Measurements from ENCODE around the gene GNAO1.
"Not testable (repeated sequence)": the region's sequence is repeated elsewhere in the genome, so short reads cannot be mapped to it uniquely, and the experiment has no call there.

GNAO1 gene

GRCh38 chr16:56382901-56383355 is 191.6 kb downstream of the GNAO1 start:
- no peak for TF ChIP-seq CTCF (IDR thresholded peaks at IDR 0.05)
- H3K27ac ChIP-seq = no peak overlapping the region
- H3K4me3 ChIP-seq (ENCODE audit: low read depth in 1 of 2, low read length in 1 of 2) = no peak overlapping the region
- peaks cover 44% of the 10 kb centered on the region for H3K36me3 ChIP-seq
- H3K9me3 ChIP-seq = peaks cover 8% of the 10 kb centered on the region
- H3K4me1 ChIP-seq (ENCODE audit: control insufficient read depth in 1 of 2, insufficient read depth in 1 of 2, low read depth in 1 of 2, low read length in 1 of 2) = no peaks in the 10 kb centered on the region
- no peaks in the 10 kb centered on the region for H3K27me3 ChIP-seq

GRCh38 chr16:56384074-56384721 is 192.9 kb downstream of the GNAO1 start:
- H3K9me3 ChIP-seq = peaks cover 8% of the 10 kb centered on the region
- H3K27me3 ChIP-seq = no peaks in the 10 kb centered on the region
- no peaks in the 10 kb centered on the region for H3K4me1 ChIP-seq (ENCODE audit: control insufficient read depth in 1 of 2, insufficient read depth in 1 of 2, low read depth in 1 of 2, low read length in 1 of 2)
- H3K27ac ChIP-seq = no peak overlapping the region
- TF ChIP-seq CTCF (IDR thresholded peaks at IDR 0.05) = no peak
- peaks cover 56% of the 10 kb centered on the region for H3K36me3 ChIP-seq
- H3K4me3 ChIP-seq (ENCODE audit: low read depth in 1 of 2, low read length in 1 of 2) = no peak overlapping the region

- H3K4me3 ChIP-seq (ENCODE audit: low read depth in 1 of 2, low read length in 1 of 2) = no peak overlapping the region
- H3K9me3 ChIP-seq = no peaks in the 10 kb centered on the region
- H3K27me3 ChIP-seq = no peaks in the 10 kb centered on the region
- no peak for TF ChIP-seq CTCF (IDR thresholded peaks at IDR 0.05)
- peaks cover 84% of the 10 kb centered on the region for H3K36me3 ChIP-seq
- no peak overlapping the region for H3K27ac ChIP-seq
- no peaks in the 10 kb centered on the region for H3K4me1 ChIP-seq (ENCODE audit: control insufficient read depth in 1 of 2, insufficient read depth in 1 of 2, low read depth in 1 of 2, low read length in 1 of 2)
These were observed 196.1 kb downstream of the GNAO1 start for GRCh38 chr16:56387396-56387795.

GRCh38 chr16:56388209-56388608 is 196.9 kb downstream of the GNAO1 start:
- H3K4me3 ChIP-seq (ENCODE audit: low read depth in 1 of 2, low read length in 1 of 2) = no peak overlapping the region
- peaks cover 78% of the 10 kb centered on the region for H3K36me3 ChIP-seq
- H3K4me1 ChIP-seq (ENCODE audit: control insufficient read depth in 1 of 2, insufficient read depth in 1 of 2, low read depth in 1 of 2, low read length in 1 of 2) = no peaks in the 10 kb centered on the region
- no peaks in the 10 kb centered on the region for H3K9me3 ChIP-seq
- TF ChIP-seq CTCF (IDR thresholded peaks at IDR 0.05) = no peak
- H3K27me3 ChIP-seq = no peaks in the 10 kb centered on the region
- no peak overlapping the region for H3K27ac ChIP-seq

GRCh38 chr16:56389554-56389953 is 198.3 kb downstream of the GNAO1 start:
- H3K4me3 ChIP-seq (ENCODE audit: low read depth in 1 of 2, low read length in 1 of 2) = no peak overlapping the region
- TF ChIP-seq CTCF (IDR thresholded peaks at IDR 0.05) = no peak
- peaks cover 65% of the 10 kb centered on the region for H3K36me3 ChIP-seq
- H3K27ac ChIP-seq = no peak overlapping the region
- H3K9me3 ChIP-seq = no peaks in the 10 kb centered on the region
- no peaks in the 10 kb centered on the region for H3K27me3 ChIP-seq
- no peaks in the 10 kb centered on the region for H3K4me1 ChIP-seq (ENCODE audit: control insufficient read depth in 1 of 2, insufficient read depth in 1 of 2, low read depth in 1 of 2, low read length in 1 of 2)

- peaks cover 19% of the 10 kb centered on the region for H3K36me3 ChIP-seq
- not testable (repeated sequence) for H3K9me3 ChIP-seq; H3K27ac ChIP-seq; H3K4me3 ChIP-seq (ENCODE audit: low read depth in 1 of 2, low read length in 1 of 2); H3K27me3 ChIP-seq; H3K4me1 ChIP-seq (ENCODE audit: control insufficient read depth in 1 of 2, insufficient read depth in 1 of 2, low read depth in 1 of 2, low read length in 1 of 2)
These were observed 205.4 kb downstream of the GNAO1 start for GRCh38 chr16:56396724-56397123.

Data from neutrophil (primary cell).